ENCODE measurements around the gene ABHD17C. TPM values are rescaled to one million over a fixed set of nuclear protein-coding genes. Genes with fewer than 3 reads are reported as not detected.

The ABHD17C gene
- total RNA-seq, 2 experiments from 2014 or later: 0.47 to 0.70 TPM

DNA sequence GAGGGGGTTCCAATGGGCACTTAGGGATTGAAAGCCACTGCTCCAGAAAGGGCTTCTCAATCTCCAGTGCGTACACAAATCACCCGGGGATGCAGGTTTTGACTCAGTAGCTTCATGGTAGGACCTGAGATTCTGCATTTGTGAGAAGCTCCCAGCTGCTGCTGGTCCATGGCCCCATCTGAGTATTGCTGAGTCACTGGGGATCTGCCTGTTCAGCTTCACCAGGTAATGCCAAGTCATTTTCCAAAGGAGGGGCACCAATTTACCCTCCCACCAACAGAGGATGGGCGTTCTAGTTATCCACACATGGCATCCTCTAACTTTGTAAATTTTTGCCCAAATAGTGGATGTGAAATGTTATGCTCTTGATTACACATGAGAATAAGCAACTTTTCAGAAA, 71.2 kb downstream of the ABHD17C start:
- no peak overlapping the region for H3K27ac ChIP-seq (ENCODE audit: low read depth, low read length, poor library complexity, severe bottlenecking)
- H4K20me1 ChIP-seq (ENCODE audit: insufficient read depth, low read length): no peaks in the 10 kb centered on the region
- no peaks in the 10 kb centered on the region for H3K9me3 ChIP-seq (ENCODE audit: low read length)
- ChIA-PET POLR2A (no interaction called here), CTCF (ENCODE audit: unreplicated experiment) (no interaction called here)
- H3K36me3 ChIP-seq (ENCODE audit: insufficient read depth, low read length): no peaks in the 10 kb centered on the region
- TF ChIP-seq CTCF (conservative IDR thresholded peaks at IDR 0.05; ENCODE audit: low read length): no peak
- TF ChIP-seq EZH2phosphoT487 (IDR thresholded peaks at IDR 0.05; ENCODE audit: borderline replicate concordance, low read depth, low read length): no peak
- no TSS peak for BruUV-seq (replicated peaks)
- H3K4me1 ChIP-seq (ENCODE audit: insufficient read depth, low read length, poor library complexity, severe bottlenecking): no peaks in the 10 kb centered on the region
- no peak overlapping the region for H3K4me3 ChIP-seq (ENCODE audit: low read depth, low read length, poor library complexity, severe bottlenecking)
- no peak for DNase-seq (ENCODE audit: low spot score)
- no peak overlapping the region for H3K4me2 ChIP-seq (ENCODE audit: low read length)
- H2AFZ ChIP-seq (ENCODE audit: low read length): no peak overlapping the region
- intact Hi-C loops (cut with micrococcal nuclease; ENCODE audit: unreplicated experiment): no loop called here
- no peaks in the 10 kb centered on the region for H3K79me2 ChIP-seq (ENCODE audit: insufficient read depth, low read depth, low read length)
- no peaks in the 10 kb centered on the region for H3K9me2 ChIP-seq (ENCODE audit: insufficient read depth, low read length)

DNA sequence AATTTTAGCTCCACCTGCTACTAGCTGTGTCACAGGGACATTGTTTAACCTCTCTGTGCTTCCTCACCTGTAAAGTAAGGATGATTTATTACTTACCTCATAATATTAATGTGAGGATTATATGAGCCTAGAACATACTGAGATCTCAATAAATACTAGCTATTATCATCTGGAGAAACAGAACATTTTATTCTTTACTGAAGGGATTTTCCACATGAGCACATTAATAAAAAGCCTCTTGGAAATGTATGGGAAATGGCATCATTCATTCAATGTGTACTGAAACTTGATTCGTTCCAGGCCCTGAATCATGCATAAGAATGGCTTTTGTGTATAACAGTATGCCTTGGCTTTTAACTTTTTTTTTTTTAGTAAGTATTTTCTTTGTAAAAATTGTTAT, 73.0 kb downstream of the ABHD17C start:
- intact Hi-C loops (cut with micrococcal nuclease; ENCODE audit: unreplicated experiment): no loop called here
- no peaks in the 10 kb centered on the region for H4K20me1 ChIP-seq (ENCODE audit: insufficient read depth, low read length)

More for the DNA sequence above, 73.0 kb downstream of the ABHD17C start:
- POLR2A ChIA-PET: no interaction called here
- Histone ChIP-seq H3K4me3 (ENCODE audit: low read depth, low read length, poor library complexity, severe bottlenecking) (no peak overlapping the region), H3K36me3 (ENCODE audit: insufficient read depth, low read length) (no peaks in the 10 kb centered on the region), H3K9me2 (ENCODE audit: insufficient read depth, low read length) (no peaks in the 10 kb centered on the region), H3K4me1 (ENCODE audit: insufficient read depth, low read length, poor library complexity, severe bottlenecking) (no peaks in the 10 kb centered on the region), H3K27ac (ENCODE audit: low read depth, low read length, poor library complexity, severe bottlenecking) (no peak overlapping the region), H3K4me2 (ENCODE audit: low read length) (no peak overlapping the region), H2AFZ (ENCODE audit: low read length) (no peak overlapping the region), H3K79me2 (ENCODE audit: insufficient read depth, low read depth, low read length) (no peaks in the 10 kb centered on the region), H3K9me3 (ENCODE audit: low read length) (no peaks in the 10 kb centered on the region)
- no peak for DNase-seq (ENCODE audit: low spot score)
- BruUV-seq (replicated peaks): no TSS peak
- TF ChIP-seq EZH2phosphoT487 (IDR thresholded peaks at IDR 0.05; ENCODE audit: borderline replicate concordance, low read depth, low read length) (no peak), CTCF (conservative IDR thresholded peaks at IDR 0.05; ENCODE audit: low read length) (no peak)
- CTCF ChIA-PET (ENCODE audit: unreplicated experiment): no interaction called here
